ENCODE data around the gene ZNF135. TPM values are rescaled to one million over a fixed set of nuclear protein-coding genes. Genes with fewer than 3 reads are reported as not detected.

Gene ZNF135
- total and polyA plus RNA-seq, 10 of the 15 experiments (the other 5 are each of a cell fraction or from before 2014, with no cell fraction given): 0.04 TPM; not detected in 9

DNA sequence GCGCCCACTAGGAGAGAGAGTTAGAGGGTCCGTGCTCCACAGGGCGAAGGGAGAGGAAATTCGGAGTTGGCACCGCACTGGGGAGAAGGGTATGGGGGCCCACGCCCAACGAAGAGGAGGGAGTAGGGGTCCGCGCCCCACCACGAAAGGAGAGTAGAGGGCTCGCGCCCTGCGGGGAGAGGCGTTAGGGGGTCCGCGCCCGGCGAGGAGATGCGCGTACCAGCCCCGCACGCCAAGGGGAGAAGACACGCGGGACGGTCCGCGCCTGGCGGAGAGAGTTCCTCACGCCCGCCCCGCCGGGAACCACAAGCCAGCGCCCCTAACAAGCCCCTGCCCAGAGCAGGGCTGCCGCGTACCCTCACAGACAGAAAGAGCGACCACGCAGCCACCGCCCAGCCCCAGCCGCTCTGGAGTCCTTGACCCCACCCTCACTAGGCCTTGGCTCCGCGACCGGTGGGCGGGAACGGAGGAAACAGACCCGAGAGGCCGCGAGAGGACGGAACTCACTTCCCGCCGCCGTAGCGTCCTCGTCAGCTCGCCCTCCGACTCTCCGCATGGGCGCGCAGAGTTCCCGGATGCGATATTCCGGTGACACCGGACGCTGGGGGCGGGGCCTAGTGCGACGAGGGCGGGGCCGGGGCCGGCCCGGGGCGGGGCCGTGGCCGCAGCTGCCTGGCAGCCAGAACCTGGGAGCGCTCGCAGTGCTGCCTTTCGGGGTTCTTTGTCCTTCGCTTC is 58.9 kb downstream of the ZNF135 start (continued):
- TF ChIP-seq USF2 (IDR thresholded peaks at IDR 0.05; ENCODE audit: borderline replicate concordance, low read depth, low read length) (no peak), RAD21 (IDR thresholded peaks at IDR 0.05; ENCODE audit: insufficient read depth, low read depth, low read length) (no peak)

DNA sequence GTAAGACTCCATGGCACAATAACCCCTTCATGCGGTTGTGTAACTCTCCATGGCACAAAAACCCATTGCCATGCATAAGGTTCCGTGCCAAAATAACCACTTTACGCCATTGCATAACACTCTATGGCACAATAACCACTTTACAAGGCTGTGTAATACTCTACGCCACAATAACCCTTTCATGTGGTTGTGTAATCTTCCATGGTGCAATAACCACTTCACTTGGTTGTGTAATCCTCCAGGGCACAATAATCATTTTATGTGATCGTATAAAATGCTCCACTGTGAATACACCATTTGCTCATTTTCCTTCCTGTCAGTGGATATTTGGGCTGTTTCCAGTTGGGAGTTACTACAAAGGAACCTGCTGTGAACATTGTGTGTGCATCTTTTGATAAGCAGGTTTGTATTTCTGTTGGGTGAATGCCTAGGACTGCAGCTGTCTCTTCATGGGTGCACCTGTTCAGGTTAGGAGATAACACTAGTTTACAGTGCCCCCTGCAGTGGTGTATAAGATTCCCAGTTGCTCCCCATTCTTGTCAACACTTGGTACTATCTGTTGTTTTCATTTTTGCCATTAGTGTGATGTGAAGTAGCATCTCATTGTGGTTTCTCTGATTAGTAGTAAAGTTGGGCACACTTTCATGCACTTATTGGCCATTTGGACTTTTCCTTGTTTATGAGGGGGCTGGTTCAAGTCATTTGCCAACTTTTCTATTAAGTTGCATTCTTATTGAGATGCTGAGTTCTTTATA is 60.1 kb downstream of the ZNF135 start:
- no peak for ATAC-seq
- Histone ChIP-seq H3K27me3 (replicated peaks in 1 of 2; ENCODE audit: control insufficient read depth in 2 of 2, insufficient read depth in 2 of 2, low read length in 1 of 2) (no peaks in the 10 kb centered on the region), H3K79me2 (ENCODE audit: control insufficient read depth, insufficient read depth, low read length) (no peaks in the 10 kb centered on the region), H3K4me2 (ENCODE audit: control insufficient read depth, insufficient read depth) (no peak overlapping the region), H3K4me3 (no peak overlapping the region), H3K36me3 (ENCODE audit: control insufficient read depth in 2 of 2, insufficient read depth in 2 of 2, low read length in 1 of 2) (no peaks in the 10 kb centered on the region), H3K27ac (ENCODE audit: control insufficient read depth, insufficient read depth) (no peak overlapping the region), H3K9ac (ENCODE audit: control insufficient read depth, insufficient read depth, low read length) (no peak overlapping the region), H3K9me3 (replicated peaks; ENCODE audit: control insufficient read depth, insufficient read depth, low read length) (peaks cover 12% of the 10 kb centered on the region; the same call in 1 of the 3 replicates), H4K20me1 (ENCODE audit: control insufficient read depth, insufficient read depth) (no peaks in the 10 kb centered on the region), H3K4me1 (ENCODE audit: control insufficient read depth, insufficient read depth, low read length) (no peaks in the 10 kb centered on the region), H2AFZ (ENCODE audit: control insufficient read depth, low read depth, low read length) (no peak overlapping the region)
- SMC1A ChIA-PET (ENCODE audit: uncharacterized antibody, unreplicated experiment): no interaction called here
- no peak for FAIRE-seq
- WGBS (ENCODE audit: insufficient coverage, insufficient replicate concordance, low lambda C conversion rate, missing lambda C conversion rate): 41% methylated on average over 5 of the region's 5 CpGs
- RAD21 ChIA-PET (ENCODE audit: unreplicated experiment): no interaction called here
- in situ Hi-C loops (cut with MboI): no loop called here
- POLR2A ChIA-PET: no interaction called here
- BruUV-seq (replicated peaks): no TSS peak
- intact Hi-C loops (cut with micrococcal nuclease; ENCODE audit: unreplicated experiment): no loop called here
- CTCF ChIA-PET: no interaction called here
- DNase-seq (ENCODE audit: low read depth, low spot score): no peak
- TF ChIP-seq YY1 (IDR thresholded peaks at IDR 0.05; ENCODE audit: low read depth, low read length): no peak
- no peak for TF ChIP-seq ZNF274 (IDR thresholded peaks at IDR 0.05; ENCODE audit: insufficient read depth, insufficient read length)
- TF ChIP-seq, protein P1, sequence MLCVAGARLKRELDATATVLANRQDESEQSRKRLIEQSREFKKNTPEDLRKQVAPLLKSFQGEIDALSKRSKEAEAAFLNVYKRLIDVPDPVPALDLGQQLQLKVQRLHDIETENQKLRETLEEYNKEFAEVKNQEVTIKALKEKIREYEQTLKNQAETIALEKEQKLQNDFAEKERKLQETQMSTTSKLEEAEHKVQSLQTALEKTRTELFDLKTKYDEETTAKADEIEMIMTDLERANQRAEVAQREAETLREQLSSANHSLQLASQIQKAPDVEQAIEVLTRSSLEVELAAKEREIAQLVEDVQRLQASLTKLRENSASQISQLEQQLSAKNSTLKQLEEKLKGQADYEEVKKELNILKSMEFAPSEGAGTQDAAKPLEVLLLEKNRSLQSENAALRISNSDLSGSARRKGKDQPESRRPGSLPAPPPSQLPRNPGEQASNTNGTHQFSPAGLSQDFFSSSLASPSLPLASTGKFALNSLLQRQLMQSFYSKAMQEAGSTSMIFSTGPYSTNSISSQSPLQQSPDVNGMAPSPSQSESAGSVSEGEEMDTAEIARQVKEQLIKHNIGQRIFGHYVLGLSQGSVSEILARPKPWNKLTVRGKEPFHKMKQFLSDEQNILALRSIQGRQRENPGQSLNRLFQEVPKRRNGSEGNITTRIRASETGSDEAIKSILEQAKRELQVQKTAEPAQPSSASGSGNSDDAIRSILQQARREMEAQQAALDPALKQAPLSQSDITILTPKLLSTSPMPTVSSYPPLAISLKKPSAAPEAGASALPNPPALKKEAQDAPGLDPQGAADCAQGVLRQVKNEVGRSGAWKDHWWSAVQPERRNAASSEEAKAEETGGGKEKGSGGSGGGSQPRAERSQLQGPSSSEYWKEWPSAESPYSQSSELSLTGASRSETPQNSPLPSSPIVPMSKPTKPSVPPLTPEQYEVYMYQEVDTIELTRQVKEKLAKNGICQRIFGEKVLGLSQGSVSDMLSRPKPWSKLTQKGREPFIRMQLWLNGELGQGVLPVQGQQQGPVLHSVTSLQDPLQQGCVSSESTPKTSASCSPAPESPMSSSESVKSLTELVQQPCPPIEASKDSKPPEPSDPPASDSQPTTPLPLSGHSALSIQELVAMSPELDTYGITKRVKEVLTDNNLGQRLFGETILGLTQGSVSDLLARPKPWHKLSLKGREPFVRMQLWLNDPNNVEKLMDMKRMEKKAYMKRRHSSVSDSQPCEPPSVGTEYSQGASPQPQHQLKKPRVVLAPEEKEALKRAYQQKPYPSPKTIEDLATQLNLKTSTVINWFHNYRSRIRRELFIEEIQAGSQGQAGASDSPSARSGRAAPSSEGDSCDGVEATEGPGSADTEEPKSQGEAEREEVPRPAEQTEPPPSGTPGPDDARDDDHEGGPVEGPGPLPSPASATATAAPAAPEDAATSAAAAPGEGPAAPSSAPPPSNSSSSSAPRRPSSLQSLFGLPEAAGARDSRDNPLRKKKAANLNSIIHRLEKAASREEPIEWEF (IDR thresholded peaks at IDR 0.05; ENCODE audit: insufficient replicate concordance, low read depth, low read length): no peak
- TF ChIP-seq ZBTB4 (CRISPR knock-in tag; IDR thresholded peaks at IDR 0.05): no peak
- TF ChIP-seq EP300 (IDR thresholded peaks at IDR 0.05; ENCODE audit: borderline replicate concordance in 1 of 2, control insufficient read depth in 1 of 2, low read depth in 2 of 2, low read length in 2 of 2): no peak
- TF ChIP-seq, protein P2, sequence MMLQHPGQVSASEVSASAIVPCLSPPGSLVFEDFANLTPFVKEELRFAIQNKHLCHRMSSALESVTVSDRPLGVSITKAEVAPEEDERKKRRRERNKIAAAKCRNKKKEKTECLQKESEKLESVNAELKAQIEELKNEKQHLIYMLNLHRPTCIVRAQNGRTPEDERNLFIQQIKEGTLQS (IDR thresholded peaks at IDR 0.05; ENCODE audit: borderline replicate concordance, extremely low read depth, low read depth, low read length): no peak
- TF ChIP-seq POLR2AphosphoS2 (IDR thresholded peaks at IDR 0.05; ENCODE audit: low read depth, low read length): no peak
- TF ChIP-seq FOXK2 (IDR thresholded peaks at IDR 0.05): no peak
